Measurements from ENCODE around the gene CD33. TPM values are rescaled to one million over a fixed set of nuclear protein-coding genes. Genes with fewer than 3 reads are reported as not detected.

CD33 gene
- total RNA-seq, 1 experiment from 2014 or later: 0.31 TPM

- Mint-ChIP-seq H3K36me3 (no peaks in the 10 kb centered on the region), H3K9me3 (peaks cover 5% of the 10 kb centered on the region), H3K4me1 (peaks cover 5% of the 10 kb centered on the region), H3K27me3 (ENCODE audit: low read depth) (peaks cover 5% of the 10 kb centered on the region; the same call in 1 of the 2 replicates), H3K27ac (no peak overlapping the region), H3K4me3 (no peak overlapping the region)
- no peak for DNase-seq (ENCODE audit: low spot score)
- ChIA-PET POLR2A (no interaction called here), CTCF (no interaction called here)
- TF ChIP-seq ELF4 (CRISPR knock-in tag; IDR thresholded peaks at IDR 0.05; ENCODE audit: low read depth) (no peak), USF2 (CRISPR knock-in tag; IDR thresholded peaks at IDR 0.05) (no peak), GABPB1 (CRISPR knock-in tag; IDR thresholded peaks at IDR 0.05) (no peak), TEAD1 (CRISPR knock-in tag; IDR thresholded peaks at IDR 0.05) (no peak), ZNF121 (CRISPR knock-in tag; IDR thresholded peaks at IDR 0.05) (no peak), HMGA2 (CRISPR knock-in tag; IDR thresholded peaks at IDR 0.05) (no peak), FOXP1 (CRISPR knock-in tag; IDR thresholded peaks at IDR 0.05; ENCODE audit: borderline replicate concordance) (no peak), SMAD4 (CRISPR knock-in tag; IDR thresholded peaks at IDR 0.05) (no peak), IRF2 (CRISPR knock-in tag; IDR thresholded peaks at IDR 0.05; ENCODE audit: borderline replicate concordance, low read depth) (no peak)
- ATAC-seq: no peak
Observed at GRCh38 chr19:51263808-51264207, 38.9 kb downstream of the CD33 start.

- no peak for TF ChIP-seq ZNF281 (CRISPR knock-in tag; IDR thresholded peaks at IDR 0.05)
- no peak for TF ChIP-seq GRHL2 (CRISPR knock-in tag; IDR thresholded peaks at IDR 0.05; ENCODE audit: insufficient replicate concordance, severe bottlenecking)
- no peak for TF ChIP-seq PRRX2 (CRISPR knock-in tag; IDR thresholded peaks at IDR 0.05)
- no peak for TF ChIP-seq IRF1 (CRISPR knock-in tag; IDR thresholded peaks at IDR 0.05)
- TF ChIP-seq FOXJ3 (CRISPR knock-in tag; IDR thresholded peaks at IDR 0.05; ENCODE audit: borderline replicate concordance): no peak
- TF ChIP-seq CBFB (CRISPR knock-in tag; IDR thresholded peaks at IDR 0.05; ENCODE audit: low read depth): no peak
- H3K27me3 Mint-ChIP-seq (ENCODE audit: low read depth): peaks cover 11% of the 10 kb centered on the region
- H3K27ac Mint-ChIP-seq: no peak overlapping the region
- ChIA-PET POLR2A (no interaction called here), CTCF (interaction anchor here (0.9 to 4.8 kb wide), 5 partner anchors 12 to 151 kb away, joined by 3 to 34 read pairs (median 4); no protein-coding TSS in a partner anchor)
- H3K9me3 Mint-ChIP-seq: no peaks in the 10 kb centered on the region
- no peaks in the 10 kb centered on the region for H3K36me3 Mint-ChIP-seq
- peaks cover 15% of the 10 kb centered on the region for H3K4me1 Mint-ChIP-seq
- ATAC-seq: peak; percentile 81
- peak; percentile 34 for DNase-seq (ENCODE audit: low spot score)
- no peak overlapping the region for H3K4me3 Mint-ChIP-seq
Observed at GRCh38 chr19:51271067-51271466, 46.2 kb downstream of the CD33 start.

GRCh38 chr19:51272183-51272810 is 47.4 kb downstream of the CD33 start:
- H3K36me3 Mint-ChIP-seq: no peaks in the 10 kb centered on the region
- H3K4me1 Mint-ChIP-seq: peaks cover 15% of the 10 kb centered on the region
- ChIA-PET POLR2A (no interaction called here), CTCF (interaction anchor here (4.8 kb wide), 1 partner anchor 13 kb away, joined by 34 read pairs; no protein-coding TSS in a partner anchor)
- DNase-seq (ENCODE audit: low spot score) (no peak), ATAC-seq (peak; percentile 73)
- no peaks in the 10 kb centered on the region for H3K9me3 Mint-ChIP-seq
- H3K27ac Mint-ChIP-seq: no peak overlapping the region
- peaks cover 11% of the 10 kb centered on the region for H3K27me3 Mint-ChIP-seq (ENCODE audit: low read depth)
- H3K4me3 Mint-ChIP-seq: no peak overlapping the region
- no peak for TF ChIP-seq CTCF (IDR thresholded peaks at IDR 0.05)
- TF ChIP-seq ZBTB21 (CRISPR knock-in tag; IDR thresholded peaks at IDR 0.05; ENCODE audit: borderline replicate concordance): no peak
- TF ChIP-seq ZNF138 (CRISPR knock-in tag; conservative IDR thresholded peaks at IDR 0.05): no peak
- TF ChIP-seq E2F5 (CRISPR knock-in tag; IDR thresholded peaks at IDR 0.05): no peak
- no peak for TF ChIP-seq STAT6 (CRISPR knock-in tag; conservative IDR thresholded peaks at IDR 0.05; ENCODE audit: low read depth)
- no peak for TF ChIP-seq GTF2I (CRISPR knock-in tag; conservative IDR thresholded peaks at IDR 0.05)
